ENCODE measurements around the gene GAD2.

GAD2 gene

GRCh38 chr10:26216585-26217395 lies at the start of gene GAD2:
Gene GAD2 (plus strand): TSS chr10:26216774. CDS start chr10:26216810, 36 bp downstream.
- no peak for DNase-seq

- DNase-seq, result no peak
Measured at GRCh38 chr10:26169466-26169865, 47.1 kb upstream of the GAD2 start.

- DNase-seq, result no peak
Measured at GRCh38 chr10:26172131-26172530, 44.4 kb upstream of the GAD2 start.

GRCh38 chr10:26173837-26174236 lies 42.7 kb upstream of the GAD2 start:
- DNase-seq, result no peak

- DNase-seq, result no peak
Measured at GRCh38 chr10:26177341-26177740, 39.2 kb upstream of the GAD2 start.

- DNase-seq, result no peak
Measured at GRCh38 chr10:26194275-26194674, 22.3 kb upstream of the GAD2 start.

- DNase-seq, result no peak
Measured at GRCh38 chr10:26197248-26197647, 19.3 kb upstream of the GAD2 start.

GRCh38 chr10:26198119-26198518 lies 18.5 kb upstream of the GAD2 start:
- DNase-seq, result no peak

- DNase-seq, result no peak
Measured at GRCh38 chr10:26199841-26200240, 16.7 kb upstream of the GAD2 start.

GRCh38 chr10:26205223-26205622 lies 11.4 kb upstream of the GAD2 start:
- DNase-seq, result no peak

GRCh38 chr10:26211781-26212444 lies 4.7 kb upstream of the GAD2 start:
- no peak for DNase-seq

- DNase-seq, result no peak
Measured at GRCh38 chr10:26212511-26212910, 4.1 kb upstream of the GAD2 start.

- no peak for DNase-seq
Measured at GRCh38 chr10:26213157-26213800, 3.3 kb upstream of the GAD2 start.

GRCh38 chr10:26214004-26214403 lies 2.6 kb upstream of the GAD2 start:
- DNase-seq, result peak; percentile 89

- DNase-seq, result peak; percentile 68
Measured at GRCh38 chr10:26214551-26215395, 1.8 kb upstream of the GAD2 start.

- DNase-seq, result no peak
Measured at GRCh38 chr10:26215396-26215934, 1.1 kb upstream of the GAD2 start.

- DNase-seq, result peak; percentile 53
Measured at GRCh38 chr10:26215935-26216584, 514 bp upstream of the GAD2 start.

GRCh38 chr10:26217396-26218086 lies 967 bp downstream of the GAD2 start:
- peak; percentile 49 for DNase-seq

GRCh38 chr10:26219676-26220075 lies 3.1 kb downstream of the GAD2 start:
- DNase-seq, result no peak

GRCh38 chr10:26220901-26221300 lies 4.3 kb downstream of the GAD2 start:
- DNase-seq, result no peak

- DNase-seq, result no peak
Measured at GRCh38 chr10:26221541-26221940, 5.0 kb downstream of the GAD2 start.

All from NCI-H1105 treated with DMSO at 0.1 percent for 48 hours (cell line).